ENCODE data around the gene CPNE9.

CPNE9 gene

DNA sequence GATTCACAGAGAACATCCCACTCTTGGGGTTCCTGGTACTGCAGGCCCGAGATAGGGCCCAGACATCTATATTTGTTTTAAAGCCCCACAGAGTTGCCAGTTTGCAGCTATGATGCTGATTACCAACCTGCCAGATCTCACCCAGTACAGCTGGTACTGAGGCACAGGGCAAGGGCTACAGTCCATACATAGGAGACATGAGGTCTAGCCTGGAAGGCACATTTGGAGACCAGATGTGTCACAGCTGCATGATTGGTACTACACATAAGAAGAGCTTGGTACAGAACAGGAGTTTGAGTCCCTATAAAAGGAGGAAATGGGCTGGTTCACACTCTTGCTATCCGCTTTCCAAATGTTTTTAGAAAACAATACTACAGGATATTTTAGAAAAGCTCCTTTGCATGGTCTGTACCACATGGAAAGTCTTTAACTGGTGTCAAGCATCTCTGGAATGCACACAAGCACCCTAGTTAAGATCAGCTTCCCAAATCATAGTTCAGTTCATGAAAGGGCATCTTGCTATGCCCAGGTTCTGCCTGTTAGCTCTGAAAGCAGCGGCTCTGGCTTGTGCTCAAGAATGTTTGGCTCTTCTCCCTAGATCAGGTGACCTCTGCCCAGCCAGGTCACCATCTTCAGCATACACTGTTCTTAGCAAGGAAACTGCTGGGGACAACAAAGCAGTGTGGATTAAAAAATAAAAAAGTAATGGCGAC, 33.8 kb upstream of the CPNE9 start:
- TF ChIP-seq CTCF (conservative IDR thresholded peaks at IDR 0.05; ENCODE audit: low read length) = no peak
- peak; percentile 65 for DNase-seq (ENCODE audit: low read depth)
- H3K4me3 ChIP-seq (ENCODE audit: low read length) = no peak overlapping the region

DNA sequence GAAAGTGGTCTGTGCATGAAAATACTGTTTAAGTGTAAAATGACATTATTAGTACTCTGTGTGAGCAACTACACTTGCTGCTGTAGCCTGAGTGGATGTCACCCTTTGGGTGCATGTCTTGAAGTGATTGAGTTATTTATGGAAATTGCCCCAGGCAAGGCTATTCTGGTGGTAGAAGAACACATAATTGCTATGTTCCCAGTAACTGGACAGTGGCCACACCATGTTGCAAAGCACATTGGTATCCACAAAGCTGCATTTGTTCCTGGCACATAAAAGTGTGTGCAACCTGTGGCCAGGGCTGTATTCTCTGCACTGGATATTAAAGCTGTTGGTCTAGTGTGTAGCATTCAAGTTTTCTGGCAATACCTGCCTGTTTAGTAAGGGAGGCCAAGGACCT, 30.6 kb upstream of the CPNE9 start:
- no peak for DNase-seq (ENCODE audit: low read depth)
- no peak for TF ChIP-seq CTCF (conservative IDR thresholded peaks at IDR 0.05; ENCODE audit: low read length)

GRCh38 chr3:9673752-9674151, 29.9 kb upstream of the CPNE9 start:
- no peak overlapping the region for H3K4me3 ChIP-seq (ENCODE audit: low read length)
- no peak for TF ChIP-seq CTCF (conservative IDR thresholded peaks at IDR 0.05; ENCODE audit: low read length)
- DNase-seq (ENCODE audit: low read depth) = no peak

More for the DNA sequence above, 30.6 kb upstream of the CPNE9 start:
- no peak overlapping the region for H3K4me3 ChIP-seq (ENCODE audit: low read length)

DNA sequence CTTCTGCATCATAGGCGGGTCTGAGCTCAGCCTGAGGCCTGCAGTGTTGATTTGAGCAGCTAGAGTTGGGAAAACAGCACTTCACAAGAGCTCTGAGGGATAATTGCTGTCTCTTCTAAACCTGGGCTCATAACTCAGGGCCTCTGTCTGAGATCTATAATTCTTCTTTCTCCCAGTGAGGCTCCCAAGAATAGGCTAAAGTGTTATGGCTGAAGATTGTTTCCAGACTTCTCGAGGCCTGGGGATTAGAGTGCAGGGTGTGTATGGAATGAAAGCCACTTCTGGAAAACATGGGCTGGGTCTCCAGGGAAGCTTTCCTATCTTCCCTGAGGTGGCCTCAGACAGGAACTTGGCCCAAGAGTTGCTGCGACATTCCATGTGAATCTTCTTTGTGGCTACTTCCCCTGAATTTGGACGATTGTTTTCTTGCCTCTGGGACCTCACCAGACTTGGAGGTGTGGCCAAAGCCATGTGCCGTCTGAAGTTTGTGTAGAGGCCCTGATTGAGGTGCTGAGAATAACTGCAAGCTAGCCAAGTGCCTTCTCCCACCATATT, 27.8 kb upstream of the CPNE9 start:
- DNase-seq (ENCODE audit: low read depth) = no peak
- TF ChIP-seq CTCF (conservative IDR thresholded peaks at IDR 0.05; ENCODE audit: low read length) = no peak
- H3K4me3 ChIP-seq (ENCODE audit: low read length) = no peak overlapping the region

DNA sequence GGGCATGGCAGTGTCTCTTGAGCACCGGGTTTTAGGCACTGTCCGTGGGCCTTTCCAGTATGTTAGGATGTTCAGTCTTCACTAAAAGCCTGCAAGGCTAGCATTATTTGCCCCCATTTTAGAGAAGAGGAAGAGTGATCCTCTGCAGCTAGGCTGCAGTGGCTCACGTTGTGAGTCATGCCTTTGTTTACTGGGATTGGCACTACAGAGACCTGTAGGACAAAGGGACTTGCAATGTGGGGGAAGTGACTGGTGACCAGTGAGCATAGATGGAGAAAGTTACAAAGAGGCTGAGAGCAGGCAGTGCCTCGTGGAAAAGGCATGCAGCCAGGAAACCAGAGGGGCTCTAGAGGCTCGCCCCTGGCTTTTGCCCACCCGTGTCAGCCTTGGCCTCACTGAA, 26.8 kb upstream of the CPNE9 start:
- no peak overlapping the region for H3K4me3 ChIP-seq (ENCODE audit: low read length)
- TF ChIP-seq CTCF (conservative IDR thresholded peaks at IDR 0.05; ENCODE audit: low read length) = no peak
- no peak for DNase-seq (ENCODE audit: low read depth)

DNA sequence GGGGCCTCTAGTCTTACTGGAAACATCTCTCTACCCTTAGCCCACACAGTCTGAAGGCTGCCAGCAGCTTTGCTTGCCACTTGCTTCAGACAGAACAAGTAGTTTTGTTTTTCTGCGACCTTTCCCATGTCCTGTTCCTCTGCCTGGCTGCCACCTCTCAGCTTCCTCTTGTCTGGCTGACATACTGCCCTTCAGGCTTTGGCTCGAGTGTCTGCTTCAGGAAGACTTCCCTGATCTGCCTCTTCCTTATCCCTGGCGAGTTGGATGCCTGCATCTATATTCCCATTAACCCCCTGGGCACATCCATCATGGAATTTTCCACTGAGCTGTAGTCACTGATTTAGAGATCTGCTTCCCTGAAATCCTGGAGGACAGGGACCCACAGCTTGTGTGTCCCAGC, 25.1 kb upstream of the CPNE9 start:
- H3K4me3 ChIP-seq (ENCODE audit: low read length) = no peak overlapping the region
- DNase-seq (ENCODE audit: low read depth) = no peak
- TF ChIP-seq CTCF (conservative IDR thresholded peaks at IDR 0.05; ENCODE audit: low read length) = no peak

DNA sequence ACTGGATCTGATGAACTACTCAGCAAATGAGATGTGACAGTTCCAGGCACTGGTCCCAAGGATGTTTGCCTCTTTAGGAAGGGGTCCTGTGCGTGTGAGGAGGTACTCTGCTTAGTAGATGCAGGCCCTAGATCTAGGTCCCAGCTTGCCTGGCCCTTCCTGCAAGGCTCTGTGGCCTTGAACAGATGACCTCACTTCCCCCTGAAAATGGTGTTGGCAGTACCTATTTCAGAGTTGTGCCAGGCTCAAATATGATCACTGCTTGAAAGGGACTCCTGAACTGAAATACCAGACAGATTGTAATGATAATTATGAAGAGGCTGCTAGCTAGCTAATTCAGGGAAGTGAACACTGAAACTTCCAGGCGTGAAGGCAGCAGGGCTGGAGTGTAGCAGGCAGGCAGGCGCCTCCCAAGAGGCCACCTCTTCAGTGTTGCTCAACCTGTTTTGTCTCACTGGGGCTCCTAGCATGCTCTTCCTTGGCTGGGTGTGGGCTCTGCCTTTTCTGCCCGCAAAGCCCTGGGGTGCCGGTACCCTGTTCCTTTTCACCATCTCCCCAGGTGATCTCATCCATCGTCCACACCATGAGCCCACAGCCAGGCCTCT, 24.1 kb upstream of the CPNE9 start:
- H3K4me3 ChIP-seq (ENCODE audit: low read length) = no peak overlapping the region
- TF ChIP-seq CTCF (conservative IDR thresholded peaks at IDR 0.05; ENCODE audit: low read length) = no peak
- no peak for DNase-seq (ENCODE audit: low read depth)

Data from AG10803 (cell line).